Upper lobe of left lung (tissue), 6 donors: ENCODE data around the gene PCARE. TPM values are rescaled to one million over a fixed set of nuclear protein-coding genes. Genes with fewer than 3 reads are reported as not detected.

Source experiments
- ATAC-seq, 2 donors: fragments of 200-7000 bp; cut with Tn5 transposase; one replicate each; pipeline ENCODE4 v1.9.1; 2022; ENCODE audit warnings: mild to moderate bottlenecking in 2 of 2, moderate library complexity in 2 of 2; ENCODE audit not compliant: low FRiP score in 2 of 2
- DNase-seq, 2 donors: peaks; one replicate each; pipeline ENCODE4 v3.0.0-alpha.2; 2019 to 2020
- H3K27ac ChIP-seq, 4 donors: fragments of 200-600 bp; sonication (generic); one replicate each; pipeline ENCODE4 v1.5.1; 2016 to 2019
- H3K27me3 ChIP-seq, 4 donors: fragments of 200-600 bp; sonication (generic); one replicate each; pipeline ENCODE4 v1.5.1; 2017 to 2019
- H3K36me3 ChIP-seq, 4 donors: fragments of 200-600 bp; sonication (generic); one replicate each; pipeline ENCODE4 v1.5.1; 2016 to 2019
- H3K4me1 ChIP-seq, 4 donors: fragments of 200-600 bp; sonication (generic); one replicate each; pipeline ENCODE4 v1.5.1; 2018 to 2019
- H3K4me3 ChIP-seq, 4 donors: fragments of 200-600 bp; sonication (generic); one replicate each; pipeline ENCODE4 v1.5.1; 2017 to 2019; ENCODE audit warnings: mild to moderate bottlenecking in 2 of 4, moderate library complexity in 1 of 4
- H3K9me3 ChIP-seq, 4 donors: fragments of 200-600 bp; sonication (generic); one replicate each; pipeline ENCODE4 v1.5.1; 2018 to 2019
- EP300 ChIP-seq, 4 donors: sonication (generic); formaldehyde crosslinking; IDR thresholded peaks; one replicate each; pipeline ENCODE4 v1.5.1; 2017; ENCODE audit warnings: antibody characterized with exemption in 4 of 4, control low read depth in 2 of 4
- POLR2A ChIP-seq, 4 donors: fragments of 450-650 bp; IDR thresholded peaks; one replicate each; pipeline ENCODE4 v1.5.1; 2016 to 2017; ENCODE audit warnings: antibody characterized with exemption in 4 of 4, mild to moderate bottlenecking in 2 of 4
- POLR2AphosphoS5 ChIP-seq, 2 donors: sonication (generic); formaldehyde crosslinking; IDR thresholded peaks; one replicate each; pipeline ENCODE4 v1.5.1; 2017; ENCODE audit warnings: antibody characterized with exemption in 2 of 2
- WGBS, 2 donors: methylation state at CpG; one replicate each; pipeline ENCODE4 v1.1.5; 2017 to 2018; 5-methylcytosine and 5-hydroxymethylcytosine counted together
- total RNA-seq, 6 donors: library from RNA; depleted of rRNA in 4 of 6; stranded (reverse); fragments of >200 nt in 4 of 6; gene quantifications; one replicate each; pipeline versions ENCODE4 v1.1.0 to v1.2.1, GENCODE V29; 2016 to 2021
- TF ChIP-seq, protein P1 (sequence below), 6 experiments: fragments of 450-650 bp in 4 of 6; fragments of 200-600 bp in 2 of 6; sonication (generic) in 2 of 6; IDR thresholded peaks; one replicate each; pipeline ENCODE4 v1.5.1; 2016 to 2019; ENCODE audit warnings: antibody characterized with exemption in 6 of 6
- donor health status: DM: no; HTN: no; CAD: no; lungs with moderate emphysema.
- donor health status: DM: no; HTN: yes; CAD: no; lungs with severe emphysema.

The PCARE gene
- total RNA-seq, 6 donors from 2014 or later = 0.15 to 0.71 (median 0.55) TPM; not detected in 2

DNA sequence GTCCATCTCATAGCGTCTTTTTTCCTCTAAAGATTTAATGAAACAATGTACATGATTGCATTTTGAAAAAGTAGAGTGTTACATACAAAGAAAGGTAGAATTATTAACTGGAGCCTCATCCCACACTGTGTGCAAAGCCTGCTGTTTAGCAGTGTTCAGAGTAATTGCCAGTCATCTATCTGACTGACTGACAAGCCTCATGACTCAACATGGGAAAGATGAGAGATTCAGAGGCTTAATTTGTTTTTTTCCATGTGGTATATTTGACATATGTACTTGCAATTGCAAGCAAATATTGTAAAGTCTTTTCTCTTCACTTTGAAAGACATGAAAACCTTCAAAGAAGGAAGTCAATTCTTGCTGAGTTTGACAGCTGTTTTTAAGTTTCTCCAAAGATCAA, 14.7 kb downstream of the PCARE start:
- TF ChIP-seq POLR2AphosphoS5 (IDR thresholded peaks at IDR 0.05) = no peak
- TF ChIP-seq, protein P1, sequence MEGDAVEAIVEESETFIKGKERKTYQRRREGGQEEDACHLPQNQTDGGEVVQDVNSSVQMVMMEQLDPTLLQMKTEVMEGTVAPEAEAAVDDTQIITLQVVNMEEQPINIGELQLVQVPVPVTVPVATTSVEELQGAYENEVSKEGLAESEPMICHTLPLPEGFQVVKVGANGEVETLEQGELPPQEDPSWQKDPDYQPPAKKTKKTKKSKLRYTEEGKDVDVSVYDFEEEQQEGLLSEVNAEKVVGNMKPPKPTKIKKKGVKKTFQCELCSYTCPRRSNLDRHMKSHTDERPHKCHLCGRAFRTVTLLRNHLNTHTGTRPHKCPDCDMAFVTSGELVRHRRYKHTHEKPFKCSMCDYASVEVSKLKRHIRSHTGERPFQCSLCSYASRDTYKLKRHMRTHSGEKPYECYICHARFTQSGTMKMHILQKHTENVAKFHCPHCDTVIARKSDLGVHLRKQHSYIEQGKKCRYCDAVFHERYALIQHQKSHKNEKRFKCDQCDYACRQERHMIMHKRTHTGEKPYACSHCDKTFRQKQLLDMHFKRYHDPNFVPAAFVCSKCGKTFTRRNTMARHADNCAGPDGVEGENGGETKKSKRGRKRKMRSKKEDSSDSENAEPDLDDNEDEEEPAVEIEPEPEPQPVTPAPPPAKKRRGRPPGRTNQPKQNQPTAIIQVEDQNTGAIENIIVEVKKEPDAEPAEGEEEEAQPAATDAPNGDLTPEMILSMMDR (IDR thresholded peaks at IDR 0.05) = no peak
- TF ChIP-seq EP300 (IDR thresholded peaks at IDR 0.05) = no peak
- no peak for TF ChIP-seq POLR2A (IDR thresholded peaks at IDR 0.05)
- WGBS, 2 donors = 75 to 79% methylated on average over 1 of the region's 1 CpG
- H3K36me3 ChIP-seq = no peaks in the 10 kb centered on the region

DNA sequence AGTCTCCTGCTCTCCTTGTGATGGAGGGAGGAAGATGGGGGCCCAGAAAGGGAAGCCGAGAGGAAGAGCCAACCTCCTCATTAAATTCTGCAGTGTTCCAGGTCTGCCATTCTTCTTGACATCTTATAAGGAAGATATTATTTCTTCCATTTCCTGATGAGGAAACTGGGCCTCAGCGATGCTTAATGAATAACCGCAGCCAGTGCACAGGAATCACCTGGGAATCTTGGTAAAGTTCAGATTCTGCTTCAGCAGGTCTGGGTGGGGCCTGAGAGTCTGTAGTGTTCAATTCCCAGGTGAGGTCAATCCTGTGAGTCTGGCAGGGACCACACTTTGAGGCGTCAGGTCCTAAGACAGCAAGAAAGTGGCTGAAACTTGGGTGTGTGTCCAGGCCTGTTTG, 17.3 kb downstream of the PCARE start:
- Histone ChIP-seq H3K27me3 (no peaks in the 10 kb centered on the region), H3K27ac (no peak overlapping the region), H3K9me3 (no peaks in the 10 kb centered on the region), H3K4me1 (no peaks in the 10 kb centered on the region), H3K4me3 (no peak overlapping the region), H3K36me3 (no peaks in the 10 kb centered on the region)
- no peak for DNase-seq
- TF ChIP-seq, protein P1 (IDR thresholded peaks at IDR 0.05) = no peak
- TF ChIP-seq EP300 (IDR thresholded peaks at IDR 0.05) = no peak
- no peak for TF ChIP-seq POLR2AphosphoS5 (IDR thresholded peaks at IDR 0.05)
- TF ChIP-seq POLR2A (IDR thresholded peaks at IDR 0.05) = no peak
- ATAC-seq = no peak
- WGBS, 2 donors = 76 to 86% methylated on average over 3 to 4 of the region's 4 CpGs

More for the DNA sequence above, 14.7 kb downstream of the PCARE start:
- DNase-seq (no peak), ATAC-seq (no peak)
- Histone ChIP-seq H3K4me3 (no peak overlapping the region), H3K27me3 (no peaks in the 10 kb centered on the region), H3K4me1 (peaks cover 0 to 14% (median 6%) of the 10 kb centered on the region in 4 donors), H3K9me3 (no peaks in the 10 kb centered on the region), H3K27ac (no peak overlapping the region)

DNA sequence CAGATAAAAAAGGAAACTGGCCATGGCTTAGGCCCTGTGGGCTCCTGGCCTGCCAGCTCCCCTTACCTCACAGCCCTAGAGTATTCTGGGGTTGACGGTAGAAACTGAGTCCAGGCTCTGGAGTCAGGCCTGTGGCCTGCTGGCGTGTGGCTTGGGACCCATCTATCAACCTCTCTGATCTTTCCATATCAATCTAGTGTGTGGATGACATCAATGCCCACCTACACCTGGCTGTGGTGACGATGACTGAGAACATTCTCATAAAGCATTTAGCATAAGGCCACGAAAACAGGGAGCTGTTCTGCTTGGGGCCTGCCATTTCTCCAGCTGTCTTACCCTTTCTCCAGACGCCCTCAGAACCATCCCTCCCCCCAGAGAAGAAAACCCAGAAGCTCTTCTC, 17.9 kb downstream of the PCARE start:
- no peak for DNase-seq
- Histone ChIP-seq H3K4me1 (no peaks in the 10 kb centered on the region), H3K4me3 (no peak overlapping the region), H3K27ac (no peak overlapping the region), H3K9me3 (no peaks in the 10 kb centered on the region), H3K36me3 (no peaks in the 10 kb centered on the region), H3K27me3 (no peaks in the 10 kb centered on the region)
- WGBS, 2 donors = 91 to 92% methylated on average over 5 of the region's 5 CpGs
- ATAC-seq = no peak
- TF ChIP-seq POLR2AphosphoS5 (IDR thresholded peaks at IDR 0.05) = no peak
- TF ChIP-seq EP300 (IDR thresholded peaks at IDR 0.05) = no peak
- TF ChIP-seq, protein P1 (IDR thresholded peaks at IDR 0.05) = no peak
- TF ChIP-seq POLR2A (IDR thresholded peaks at IDR 0.05) = no peak

DNA sequence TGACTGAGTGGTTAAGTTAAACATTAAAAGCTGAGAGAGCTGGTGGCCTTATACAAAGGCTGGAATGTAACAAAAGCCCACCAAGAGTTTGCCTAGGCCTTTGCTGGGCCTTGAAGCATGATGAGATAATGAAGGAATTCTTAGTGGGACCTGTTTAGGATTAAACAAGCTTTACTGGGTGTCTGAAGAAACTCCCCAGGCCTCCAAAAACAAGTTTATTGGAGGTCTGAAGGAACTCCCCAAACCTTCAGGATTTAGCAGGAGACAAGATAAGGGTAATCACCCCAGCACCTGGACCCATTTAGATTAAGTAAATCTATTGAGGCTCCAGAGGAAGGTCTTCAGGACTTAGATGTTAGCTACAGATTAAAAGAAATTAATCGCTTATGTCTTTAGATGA, 18.7 kb downstream of the PCARE start:
- ATAC-seq = no peak
- Histone ChIP-seq H3K4me1 (no peaks in the 10 kb centered on the region), H3K9me3 (no peaks in the 10 kb centered on the region), H3K4me3 (no peak overlapping the region), H3K36me3 (no peaks in the 10 kb centered on the region), H3K27me3 (no peaks in the 10 kb centered on the region), H3K27ac (no peak overlapping the region)
- DNase-seq = no peak
- 97 to 100% methylated on average over 1 of the region's 1 CpG for WGBS, 2 donors
- no peak for TF ChIP-seq POLR2AphosphoS5 (IDR thresholded peaks at IDR 0.05)
- TF ChIP-seq, protein P1 (IDR thresholded peaks at IDR 0.05) = no peak

DNA sequence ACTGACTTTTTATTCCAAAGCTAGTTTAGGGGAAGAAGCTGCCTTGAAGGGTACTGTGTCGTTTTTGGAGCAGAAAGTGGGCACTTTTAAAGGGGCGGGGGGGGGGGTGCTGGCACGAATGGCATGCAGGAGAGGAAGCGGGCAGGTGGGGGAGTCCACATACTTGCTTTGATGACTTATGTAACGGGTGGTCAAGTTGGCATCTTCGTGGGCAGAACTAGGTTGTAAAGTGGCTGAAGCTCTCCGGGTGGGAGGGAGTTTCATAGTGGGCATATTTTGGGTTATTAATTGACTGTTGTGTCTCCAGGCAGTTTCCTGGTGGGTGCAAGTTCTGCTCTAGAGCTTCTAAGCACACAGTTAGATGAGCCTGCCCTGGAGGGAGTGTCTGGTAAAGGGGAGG, 19.9 kb downstream of the PCARE start:
- H3K27me3 ChIP-seq = no peaks in the 10 kb centered on the region
- no peak overlapping the region for H3K27ac ChIP-seq
- no peak overlapping the region for H3K4me3 ChIP-seq
- no peak for TF ChIP-seq POLR2AphosphoS5 (IDR thresholded peaks at IDR 0.05)
- no peak for TF ChIP-seq POLR2A (IDR thresholded peaks at IDR 0.05)
- TF ChIP-seq, protein P1 (IDR thresholded peaks at IDR 0.05) = no peak
- TF ChIP-seq EP300 (IDR thresholded peaks at IDR 0.05) = no peak
- H3K36me3 ChIP-seq = no peaks in the 10 kb centered on the region
- DNase-seq = no peak
- H3K9me3 ChIP-seq = no peaks in the 10 kb centered on the region
- no peaks in the 10 kb centered on the region for H3K4me1 ChIP-seq
- ATAC-seq = no peak
- 66 to 77% methylated on average over 6 to 7 of the region's 7 CpGs for WGBS, 2 donors
